ENCODE results near the gene LCE3E.

Gene LCE3E

GRCh38 chr1:152520561-152521090 lies 46.0 kb downstream of the LCE3E start:
- Histone ChIP-seq H3K9me3 (no peaks in the 10 kb centered on the region), H3K36me3 (no peaks in the 10 kb centered on the region), H3K27me3 (peaks cover 7% of the 10 kb centered on the region), H3K4me1 (no peaks in the 10 kb centered on the region), H3K4me3 (ENCODE audit: low read depth, low read length) (no peak overlapping the region)
- no peak for DNase-seq
- TF ChIP-seq CTCF (IDR thresholded peaks at IDR 0.05; ENCODE audit: low read depth, low read length) = no peak

GRCh38 chr1:152519851-152520250 lies 46.7 kb downstream of the LCE3E start:
- Histone ChIP-seq H3K9me3 (no peaks in the 10 kb centered on the region), H3K4me3 (ENCODE audit: low read depth, low read length) (no peak overlapping the region), H3K4me1 (no peaks in the 10 kb centered on the region), H3K36me3 (no peaks in the 10 kb centered on the region), H3K27me3 (peaks cover 14% of the 10 kb centered on the region)
- no peak for DNase-seq
- no peak for TF ChIP-seq CTCF (IDR thresholded peaks at IDR 0.05; ENCODE audit: low read depth, low read length)

- TF ChIP-seq CTCF (IDR thresholded peaks at IDR 0.05; ENCODE audit: low read depth, low read length) = no peak
- DNase-seq = no peak
- Histone ChIP-seq H3K27me3 (peaks cover 23% of the 10 kb centered on the region), H3K9me3 (no peaks in the 10 kb centered on the region), H3K4me3 (ENCODE audit: low read depth, low read length) (no peak overlapping the region), H3K36me3 (no peaks in the 10 kb centered on the region), H3K4me1 (no peaks in the 10 kb centered on the region)
Observed at GRCh38 chr1:152517237-152517811, 49.3 kb downstream of the LCE3E start.

GRCh38 chr1:152516082-152516481 lies 50.5 kb downstream of the LCE3E start:
- H3K9me3 ChIP-seq = no peaks in the 10 kb centered on the region
- no peak for DNase-seq
- H3K4me3 ChIP-seq (ENCODE audit: low read depth, low read length) = no peak overlapping the region
- no peaks in the 10 kb centered on the region for H3K4me1 ChIP-seq
- H3K36me3 ChIP-seq = no peaks in the 10 kb centered on the region
- H3K27me3 ChIP-seq = peaks cover 23% of the 10 kb centered on the region
- TF ChIP-seq CTCF (IDR thresholded peaks at IDR 0.05; ENCODE audit: low read depth, low read length) = no peak
